HG03565 (cell line): ENCODE measurements around the gene GAB4.
A peak's percentile ranks its signal among the peaks of the same experiment; 100 is the strongest.
"Not testable (repeated sequence)": the region's sequence is repeated elsewhere in the genome, so short reads cannot be mapped to it uniquely, and the experiment has no call there.

Experiments used
- ATAC-seq: cut with Tn5 transposase; IDR thresholded peaks from one replicate; pipeline ENCODE4 v1.9.1; 2021; ENCODE audit warnings: mild to moderate bottlenecking, moderate library complexity; ENCODE audit not compliant: unreplicated experiment

Gene GAB4

DNA sequence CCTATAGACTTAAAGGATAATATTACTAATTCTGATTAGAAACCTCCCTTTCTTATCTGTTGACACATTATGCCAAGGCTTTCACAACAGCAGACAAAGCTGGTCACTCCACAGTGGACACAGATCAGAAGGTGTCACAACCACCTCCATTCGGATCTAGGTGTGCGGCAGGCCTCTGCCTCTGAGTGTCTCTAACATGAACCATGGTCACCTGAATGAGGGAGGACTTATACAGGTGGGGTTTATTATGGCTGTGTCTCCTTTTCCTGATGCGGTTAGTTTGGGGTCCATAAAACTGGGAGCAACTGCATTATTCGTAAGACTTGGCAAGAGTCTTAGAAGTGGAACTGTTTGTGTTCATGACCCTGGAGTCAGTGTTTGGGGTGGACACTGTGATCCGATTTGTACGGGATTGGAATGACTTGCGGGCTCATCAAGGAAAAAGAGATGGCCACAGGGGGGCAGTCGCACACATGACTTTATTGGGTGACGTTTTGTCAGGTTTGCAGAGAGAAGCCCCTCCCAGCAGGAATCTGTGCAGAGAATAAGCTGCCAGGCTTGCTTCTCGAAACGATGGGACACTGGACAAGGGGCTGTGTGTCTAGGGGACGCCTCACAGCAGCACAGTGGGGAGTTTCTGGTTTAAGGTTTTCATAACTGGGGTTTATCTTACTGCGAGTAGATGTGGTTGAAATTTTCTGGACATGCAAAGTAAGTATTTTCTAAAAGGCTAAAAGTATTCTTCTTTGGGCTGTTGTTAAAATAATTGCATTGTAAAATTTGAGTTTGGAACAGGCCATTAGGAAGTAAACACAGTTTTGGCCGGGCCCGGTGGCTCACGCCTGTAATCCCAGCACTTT, 90.6 kb downstream of the GAB4 start:
- peak; percentile 45 for ATAC-seq

GRCh38 chr22:16915701-16916100, 92.3 kb downstream of the GAB4 start:
- no peak for ATAC-seq

DNA sequence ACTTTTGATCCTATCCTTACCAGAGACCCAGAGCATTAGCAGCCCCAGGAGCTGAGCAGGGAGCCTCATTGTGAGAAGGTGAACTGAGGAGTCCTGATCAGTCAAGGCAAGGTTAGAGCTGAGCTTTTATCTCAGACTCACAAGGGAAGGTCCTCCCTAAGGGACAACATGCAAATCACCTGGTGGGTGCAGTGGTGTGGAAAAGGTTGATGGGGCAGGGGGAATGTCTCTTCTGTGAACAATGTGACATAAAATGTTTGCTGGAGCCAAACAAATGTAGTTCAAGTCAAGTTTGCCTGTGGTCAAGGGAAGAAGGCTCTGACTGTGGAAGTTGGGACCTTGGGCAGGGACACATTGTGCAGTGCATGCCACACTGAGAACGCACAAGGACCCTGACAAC, 93.1 kb downstream of the GAB4 start:
- not testable (repeated sequence) for ATAC-seq

GRCh38 chr22:16914006-16914405, 94.0 kb downstream of the GAB4 start:
- ATAC-seq: no peak

GRCh38 chr22:16912281-16912680, 95.7 kb downstream of the GAB4 start:
- ATAC-seq: no peak
